ENCODE measurements around the gene NEK6. TPM values are rescaled to one million over a fixed set of nuclear protein-coding genes. Genes with fewer than 3 reads are reported as not detected.
A peak's percentile ranks its signal among the peaks of the same experiment; 100 is the strongest.

Gene NEK6
- total RNA-seq, 1 experiment from 2014 or later: 42.5 TPM

DNA sequence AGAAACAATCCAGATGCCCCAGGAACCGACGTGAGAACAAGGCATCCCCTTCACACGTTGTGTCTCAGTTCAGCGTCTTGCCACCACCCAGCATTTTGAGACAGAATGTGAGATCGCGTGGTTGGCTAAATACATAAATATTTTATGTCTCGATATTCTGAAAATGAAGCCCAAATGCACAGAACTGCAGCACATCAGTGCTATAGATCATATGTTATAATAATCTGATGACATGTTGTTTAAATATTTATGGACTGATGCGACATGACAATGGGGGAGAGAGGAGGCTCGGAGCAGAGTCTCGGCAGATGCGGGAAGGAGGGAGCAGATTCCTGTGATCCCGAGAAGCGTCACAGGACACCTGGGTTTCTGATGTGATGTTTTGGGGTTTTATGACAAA lies 10.9 kb downstream of the NEK6 start:
- in situ Hi-C loops (cut with HindIII; ENCODE audit: low pct_unique_long_range_greater_than_20kb, low sequenced_read_pairs): no loop called here

DNA sequence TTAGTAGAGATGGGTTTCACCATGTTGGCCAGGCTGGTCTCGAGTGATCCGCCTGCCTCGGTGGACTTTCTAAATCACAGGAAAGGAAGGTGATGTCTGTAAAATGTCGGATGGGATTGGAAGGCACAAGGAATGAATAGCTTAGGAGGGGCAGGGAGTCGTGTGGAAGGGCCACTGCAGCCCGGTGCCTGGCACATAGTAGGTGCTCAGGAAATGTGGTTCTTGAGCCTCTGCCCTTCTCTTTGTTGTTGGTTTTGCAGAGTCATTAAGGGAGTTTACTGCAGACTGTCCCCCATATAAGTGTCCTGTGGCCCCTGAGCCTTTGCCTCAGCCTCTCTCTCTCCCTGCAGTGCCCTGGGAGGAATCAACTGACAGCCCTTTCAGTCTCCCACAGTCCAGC lies 11.8 kb downstream of the NEK6 start:
- no peak for DNase-seq (ENCODE audit: low read depth, low spot score)
- in situ Hi-C loops (cut with HindIII; ENCODE audit: low pct_unique_long_range_greater_than_20kb, low sequenced_read_pairs): no loop called here

More for the DNA sequence above, 10.9 kb downstream of the NEK6 start:
- no peak for DNase-seq (ENCODE audit: low read depth, low spot score)

DNA sequence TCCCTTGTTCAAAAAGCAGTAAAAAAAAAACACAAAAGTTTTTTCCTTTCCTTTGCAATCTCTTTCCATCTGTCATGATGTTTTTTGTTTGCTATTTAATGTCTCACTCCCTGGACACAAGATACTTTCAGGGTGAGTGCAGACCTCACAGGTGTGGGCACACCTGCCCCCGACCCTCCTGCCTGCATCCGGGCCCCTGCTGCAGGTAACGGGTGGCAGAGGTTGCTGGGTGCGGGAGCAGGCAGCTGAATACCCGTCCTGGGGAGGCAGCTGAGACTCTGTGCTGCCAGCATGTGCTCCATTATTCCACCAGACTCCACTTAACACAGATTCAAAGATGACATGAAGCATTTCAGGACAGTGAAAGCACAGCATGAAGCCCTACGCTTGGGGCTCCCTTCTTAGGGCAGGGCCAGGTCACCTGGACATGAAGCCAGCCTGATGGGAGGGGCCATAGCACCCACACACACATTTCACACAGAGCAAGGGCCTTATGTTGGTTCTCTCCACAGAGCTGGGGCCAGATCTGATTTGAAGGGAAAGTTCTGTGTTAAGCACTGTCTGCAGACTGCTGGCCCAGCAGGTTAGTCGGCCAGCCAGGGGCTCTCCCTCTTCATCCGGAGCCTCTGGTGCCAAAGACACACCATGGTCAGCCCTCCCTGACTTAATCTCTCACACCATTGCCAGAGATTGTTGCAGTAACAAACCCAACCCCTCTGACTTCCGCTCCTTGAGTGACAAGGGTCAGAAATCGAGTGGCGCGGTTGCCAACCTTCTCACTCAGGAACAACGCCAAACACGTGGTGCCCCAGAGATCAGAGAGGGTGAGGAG lies 13.0 kb downstream of the NEK6 start:
- in situ Hi-C loops (cut with HindIII; ENCODE audit: low pct_unique_long_range_greater_than_20kb, low sequenced_read_pairs): no loop called here
- DNase-seq (ENCODE audit: low read depth, low spot score): no peak

DNA sequence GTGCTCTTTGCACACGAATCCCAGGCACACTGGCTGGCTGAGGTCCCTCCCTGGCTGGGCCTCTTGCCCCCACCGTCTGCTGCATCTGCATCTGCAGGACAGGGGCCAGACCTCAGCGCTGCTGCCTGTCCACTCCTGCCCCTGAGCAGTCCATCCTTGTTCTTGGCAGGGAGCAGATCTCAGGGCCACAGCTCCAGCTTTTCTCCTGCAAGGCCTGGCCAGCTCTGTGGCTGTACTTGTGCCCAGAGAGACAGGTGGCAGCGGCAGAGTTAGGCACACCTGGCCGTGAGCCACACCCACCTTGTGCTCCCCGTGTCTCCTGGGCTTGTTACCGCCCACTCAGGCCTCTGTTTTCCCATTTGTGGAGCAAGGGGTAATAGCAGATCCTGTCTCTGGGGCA lies 13.9 kb downstream of the NEK6 start:
- DNase-seq (ENCODE audit: low read depth, low spot score): no peak

DNA sequence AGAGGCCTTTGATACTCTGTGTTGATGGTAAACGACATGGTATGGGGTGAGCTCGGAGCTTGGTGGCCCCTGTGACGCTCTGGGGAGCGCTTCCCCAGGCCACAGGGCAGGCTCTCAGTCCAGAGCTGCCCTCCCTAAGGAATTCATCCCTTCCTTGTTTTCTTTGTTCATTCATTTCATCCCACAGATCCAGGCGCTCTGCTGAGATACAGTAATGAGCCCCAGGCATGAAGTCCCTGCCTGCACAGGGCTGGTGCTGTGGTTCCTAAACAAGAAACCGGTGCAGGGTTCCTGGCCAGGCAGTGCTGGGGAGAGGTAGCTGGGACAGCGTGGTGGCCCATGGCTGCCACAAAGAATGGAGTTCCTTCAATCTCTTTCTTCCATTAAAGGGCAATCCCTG lies 14.4 kb downstream of the NEK6 start:
- in situ Hi-C loops (cut with HindIII; ENCODE audit: low pct_unique_long_range_greater_than_20kb, low sequenced_read_pairs): no loop called here
- peak; percentile 76 for DNase-seq (ENCODE audit: low read depth, low spot score)

More for the DNA sequence above, 13.9 kb downstream of the NEK6 start:
- in situ Hi-C loops (cut with HindIII; ENCODE audit: low pct_unique_long_range_greater_than_20kb, low sequenced_read_pairs): no loop called here

DNA sequence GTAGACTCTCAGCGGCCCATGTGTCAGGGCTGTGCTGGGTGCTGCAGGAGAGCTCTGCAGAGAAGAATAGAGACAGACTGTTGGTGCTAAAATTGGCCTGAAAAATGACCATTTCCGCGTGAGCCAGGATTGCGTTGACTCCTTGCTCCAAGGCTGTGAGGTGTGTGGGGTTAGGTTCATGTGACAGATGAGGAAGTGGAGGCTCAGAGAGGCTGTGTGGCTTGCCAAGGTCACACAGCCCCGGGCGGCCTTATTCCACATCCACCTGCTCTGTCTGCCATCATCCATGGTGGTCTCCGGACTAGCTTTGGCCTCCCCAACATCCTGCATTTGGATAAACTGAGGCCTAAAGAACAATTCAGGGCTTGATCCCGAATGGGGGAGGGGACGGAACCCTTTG lies 15.2 kb downstream of the NEK6 start:
- DNase-seq (ENCODE audit: low read depth, low spot score): no peak
- in situ Hi-C loops (cut with HindIII; ENCODE audit: low pct_unique_long_range_greater_than_20kb, low sequenced_read_pairs): no loop called here

DNA sequence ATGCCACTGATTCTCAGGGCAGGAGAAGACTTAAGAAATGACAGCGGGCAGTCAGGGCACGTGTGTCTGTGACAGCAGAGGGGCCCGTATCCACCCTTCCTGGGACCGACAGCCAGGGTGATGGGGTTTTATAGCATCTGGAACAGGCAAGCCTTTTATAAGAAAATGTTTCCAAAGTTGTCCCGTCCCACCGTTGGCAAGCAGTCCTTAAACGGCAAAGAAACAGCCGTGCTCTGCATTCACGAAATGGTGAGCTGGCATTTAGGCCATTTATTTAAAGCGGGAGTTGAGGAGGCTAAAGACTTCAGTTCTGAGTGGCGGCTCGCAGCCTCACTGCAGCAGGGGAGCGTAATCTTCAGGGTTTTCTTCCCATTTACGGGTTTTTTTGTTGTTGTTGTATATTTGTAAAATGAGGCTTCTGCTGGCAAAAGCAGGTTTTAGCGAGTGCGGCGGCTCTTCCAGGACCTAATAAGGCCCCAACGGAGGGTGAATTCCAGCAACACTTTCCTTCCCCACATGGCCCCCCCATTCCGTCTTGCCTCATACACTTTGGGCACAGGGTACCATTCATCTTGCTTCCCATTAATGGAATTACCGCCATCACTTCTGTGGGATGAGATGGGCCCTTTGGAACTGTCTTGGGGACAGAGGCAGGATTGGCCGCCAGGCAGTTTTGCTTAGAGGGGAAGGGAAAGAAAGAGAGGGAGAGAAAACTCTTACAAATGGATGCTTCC lies 15.8 kb downstream of the NEK6 start:
- DNase-seq (ENCODE audit: low read depth, low spot score): no peak
- in situ Hi-C loops (cut with HindIII; ENCODE audit: low pct_unique_long_range_greater_than_20kb, low sequenced_read_pairs): no loop called here

DNA sequence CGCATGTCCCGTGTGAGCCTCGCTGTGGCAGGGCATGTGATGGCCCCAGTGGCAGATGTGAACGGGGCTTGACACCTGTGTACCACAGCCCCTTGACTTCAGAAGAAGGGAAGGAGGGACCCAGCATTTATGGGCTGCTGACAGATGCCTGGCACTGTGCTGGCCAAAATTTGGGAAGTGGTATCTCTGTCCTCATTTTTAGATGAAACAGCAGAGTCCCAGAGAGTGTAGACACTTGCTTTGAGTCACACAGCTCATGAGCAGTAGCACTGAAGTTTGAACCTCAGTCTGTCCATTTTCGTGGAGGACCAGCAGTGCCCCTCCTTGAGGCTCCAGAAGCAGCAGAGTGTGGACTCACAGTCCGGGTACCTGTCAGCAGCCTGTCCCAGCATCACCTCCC lies 16.5 kb downstream of the NEK6 start:
- no peak for DNase-seq (ENCODE audit: low read depth, low spot score)
- in situ Hi-C loops (cut with HindIII; ENCODE audit: low pct_unique_long_range_greater_than_20kb, low sequenced_read_pairs): no loop called here

DNA sequence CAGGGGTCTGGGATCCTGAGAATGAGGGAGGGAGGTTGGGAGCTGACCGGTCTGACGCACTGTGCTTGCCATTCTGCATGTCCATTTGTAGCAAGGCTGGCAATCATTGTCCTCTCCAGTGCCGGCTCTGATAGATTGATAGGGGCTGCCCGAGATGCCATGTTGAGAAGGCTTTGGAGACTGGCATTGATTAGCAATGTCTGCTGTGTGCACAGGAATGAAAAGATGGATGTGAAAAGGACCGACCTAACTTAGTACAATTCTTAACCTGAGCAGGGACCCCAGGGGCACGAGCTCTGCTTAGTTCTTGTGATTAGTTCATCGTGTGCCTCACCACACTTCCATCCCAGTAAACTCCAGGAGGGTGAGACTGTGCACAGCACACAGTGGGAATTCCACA lies 17.0 kb downstream of the NEK6 start:
- no peak for DNase-seq (ENCODE audit: low read depth, low spot score)
- in situ Hi-C loops (cut with HindIII; ENCODE audit: low pct_unique_long_range_greater_than_20kb, low sequenced_read_pairs): no loop called here

DNA sequence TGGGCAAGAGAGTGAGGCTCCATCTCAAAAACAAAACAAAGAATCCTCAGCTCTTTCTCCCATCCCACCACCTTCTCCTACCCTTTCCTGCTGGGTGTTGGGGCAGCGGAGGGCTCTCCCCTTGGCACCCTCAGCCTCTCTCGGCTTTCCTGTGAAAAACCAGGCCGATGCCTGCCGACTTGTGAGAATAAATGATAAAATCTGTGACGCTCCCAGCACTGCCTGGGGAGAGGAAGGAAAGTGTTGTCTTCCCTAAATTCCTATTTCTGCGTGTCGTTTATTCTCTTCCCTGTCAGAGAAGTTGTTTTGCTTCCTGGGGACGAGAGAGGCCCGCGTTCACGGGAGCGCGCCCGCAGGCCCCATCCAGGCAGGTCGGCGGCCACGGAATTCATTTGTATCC lies 19.7 kb downstream of the NEK6 start:
- DNase-seq (ENCODE audit: low read depth, low spot score): no peak
- in situ Hi-C loops (cut with HindIII; ENCODE audit: low pct_unique_long_range_greater_than_20kb, low sequenced_read_pairs): no loop called here

DNA sequence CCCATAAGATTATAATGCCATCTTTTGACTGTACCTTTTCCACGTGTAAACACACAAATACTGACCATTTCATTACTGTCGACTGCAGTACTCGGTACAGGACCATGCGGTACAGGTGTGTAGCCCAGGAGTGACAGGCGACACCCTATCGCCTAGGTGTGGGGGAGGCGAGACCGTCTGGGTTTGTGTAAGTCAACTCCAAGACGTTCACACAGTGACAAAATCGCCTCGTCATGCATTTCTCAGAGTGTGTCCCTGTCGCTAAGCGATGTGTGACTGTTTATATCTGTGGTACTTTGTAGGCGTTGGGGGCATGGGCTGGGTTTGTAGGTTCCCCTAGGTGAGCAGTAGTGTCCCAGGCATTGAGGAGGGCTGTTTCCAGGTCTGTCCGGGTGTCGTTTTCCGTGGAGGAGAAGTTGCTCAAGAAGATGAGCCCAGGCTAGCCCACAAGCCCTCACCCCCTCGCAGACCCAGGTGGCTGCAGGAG lies 20.3 kb downstream of the NEK6 start:
- in situ Hi-C loops (cut with HindIII; ENCODE audit: low pct_unique_long_range_greater_than_20kb, low sequenced_read_pairs): no loop called here
- no peak for DNase-seq (ENCODE audit: low read depth, low spot score)

DNA sequence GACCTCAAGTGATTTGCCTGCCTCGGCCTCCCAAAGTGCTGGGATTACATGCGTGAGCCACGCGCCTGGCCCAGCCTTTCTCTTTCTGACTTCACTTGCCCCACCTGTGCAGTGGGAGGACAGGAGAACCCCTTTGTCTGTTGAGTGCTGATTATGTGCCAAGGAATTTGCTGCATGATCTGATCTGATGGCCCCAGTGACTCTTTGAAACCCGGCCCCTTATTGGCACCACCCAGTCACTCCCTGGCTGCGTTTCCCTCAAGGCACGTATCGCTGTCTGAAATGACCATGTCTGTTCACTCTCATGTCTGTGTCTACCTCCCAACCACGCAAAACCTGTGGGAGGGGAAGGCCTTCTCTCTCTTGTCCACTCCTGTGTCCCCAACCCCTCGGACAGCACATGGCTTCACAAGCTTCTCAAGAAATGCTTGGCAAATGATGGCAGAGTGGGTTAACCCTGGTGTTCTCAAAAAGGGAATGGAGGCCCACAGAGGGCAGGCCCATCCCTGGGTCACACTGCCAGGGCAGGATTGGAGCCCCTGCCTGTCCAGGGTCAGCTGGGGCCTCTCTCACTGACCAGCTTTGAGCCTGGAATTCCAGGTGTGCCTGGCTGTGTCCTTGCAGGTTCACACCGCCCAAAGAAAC lies 21.9 kb downstream of the NEK6 start:
- in situ Hi-C loops (cut with HindIII; ENCODE audit: low pct_unique_long_range_greater_than_20kb, low sequenced_read_pairs): no loop called here
- no peak for DNase-seq (ENCODE audit: low read depth, low spot score)

DNA sequence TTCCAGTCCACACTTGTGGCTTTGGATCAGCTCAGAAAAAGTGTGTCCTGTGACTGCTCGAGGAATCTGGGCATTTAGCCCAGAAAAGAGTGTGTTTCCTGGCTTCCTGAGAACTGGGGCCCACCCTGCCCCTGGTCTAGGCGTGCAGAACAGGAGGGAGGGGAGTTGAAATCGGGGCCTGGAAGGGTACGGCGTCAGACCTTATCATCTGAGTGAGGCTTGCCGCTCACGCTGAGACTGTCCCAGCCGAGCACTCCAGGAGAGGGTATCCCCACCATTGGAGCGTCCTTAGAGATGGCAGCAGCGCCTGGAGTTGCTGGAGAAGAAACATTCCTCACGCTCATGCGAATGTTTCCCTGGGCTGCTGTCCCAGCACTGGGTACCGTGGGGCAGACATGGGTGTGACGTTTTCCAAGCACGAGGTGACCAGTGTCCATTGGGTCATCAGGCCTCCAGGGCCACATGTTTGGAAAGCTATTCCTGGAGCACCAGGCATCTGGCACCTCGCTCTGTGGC lies 22.5 kb downstream of the NEK6 start:
- in situ Hi-C loops (cut with HindIII; ENCODE audit: low pct_unique_long_range_greater_than_20kb, low sequenced_read_pairs): no loop called here
- DNase-seq (ENCODE audit: low read depth, low spot score): peak; percentile 60

DNA sequence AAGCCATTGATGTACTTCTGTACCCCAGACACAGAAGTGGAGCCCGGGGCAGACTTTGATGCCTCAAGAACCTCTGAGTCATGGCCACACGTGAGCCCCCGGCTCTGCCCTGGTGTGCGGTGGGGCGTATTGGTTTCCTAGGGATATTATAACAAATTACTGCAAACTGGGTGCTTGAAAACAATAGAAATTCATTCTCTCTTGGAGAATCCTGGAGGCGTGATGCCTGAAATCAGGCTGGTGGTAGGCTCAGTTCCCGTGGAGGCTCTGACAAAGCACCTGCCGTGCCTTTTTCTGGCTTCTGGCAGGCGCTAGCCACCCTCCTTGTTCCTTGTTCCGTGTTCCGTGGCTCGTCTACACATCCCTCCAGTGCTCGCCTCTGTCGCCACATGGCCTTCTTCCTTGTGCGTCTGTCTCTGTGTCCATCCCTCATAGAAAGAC lies 24.2 kb downstream of the NEK6 start:
- no peak for DNase-seq (ENCODE audit: low read depth, low spot score)

DNA sequence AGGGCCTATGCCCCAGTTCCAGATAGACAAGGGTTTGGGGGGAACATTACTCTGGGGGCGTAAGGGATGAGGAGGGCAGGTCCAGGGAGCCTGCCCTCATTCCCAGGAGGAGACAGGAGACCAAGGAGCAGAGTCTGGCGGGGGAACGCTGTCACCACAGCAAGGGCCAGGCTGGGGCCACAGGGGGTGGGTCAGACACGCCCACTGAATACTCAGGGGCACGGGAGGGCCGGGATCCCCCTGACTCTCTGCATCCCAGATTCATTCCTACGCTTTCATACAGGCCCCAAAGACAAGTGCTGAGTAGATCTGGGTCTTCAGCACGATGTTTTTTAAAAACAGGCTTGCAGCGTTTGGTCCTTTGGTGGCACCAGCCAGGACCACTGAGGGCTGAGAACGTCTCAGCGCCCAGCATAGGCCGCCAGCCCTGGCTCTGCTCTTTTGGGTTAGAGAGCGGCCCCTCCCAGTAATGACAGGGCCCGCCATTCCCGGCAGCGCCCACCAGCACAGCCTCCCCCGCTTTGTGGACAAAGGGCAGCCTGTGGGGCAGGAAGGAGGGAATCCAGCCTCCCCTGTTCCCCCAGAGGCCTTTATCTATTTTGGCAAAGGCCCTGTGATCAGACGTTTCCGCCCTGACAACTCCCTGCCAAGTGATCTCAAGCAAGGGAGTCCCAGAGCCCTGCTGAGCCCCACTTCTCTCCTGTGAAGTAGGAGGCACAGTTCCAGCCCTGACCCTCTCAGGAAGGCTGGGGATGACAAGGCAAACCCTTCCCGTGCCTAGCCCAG lies 24.9 kb downstream of the NEK6 start:
- in situ Hi-C loops (cut with HindIII; ENCODE audit: low pct_unique_long_range_greater_than_20kb, low sequenced_read_pairs): no loop called here
- peak; percentile 87 for DNase-seq (ENCODE audit: low read depth, low spot score)

More for the DNA sequence above, 24.2 kb downstream of the NEK6 start:
- in situ Hi-C loops (cut with HindIII; ENCODE audit: low pct_unique_long_range_greater_than_20kb, low sequenced_read_pairs): no loop called here

DNA sequence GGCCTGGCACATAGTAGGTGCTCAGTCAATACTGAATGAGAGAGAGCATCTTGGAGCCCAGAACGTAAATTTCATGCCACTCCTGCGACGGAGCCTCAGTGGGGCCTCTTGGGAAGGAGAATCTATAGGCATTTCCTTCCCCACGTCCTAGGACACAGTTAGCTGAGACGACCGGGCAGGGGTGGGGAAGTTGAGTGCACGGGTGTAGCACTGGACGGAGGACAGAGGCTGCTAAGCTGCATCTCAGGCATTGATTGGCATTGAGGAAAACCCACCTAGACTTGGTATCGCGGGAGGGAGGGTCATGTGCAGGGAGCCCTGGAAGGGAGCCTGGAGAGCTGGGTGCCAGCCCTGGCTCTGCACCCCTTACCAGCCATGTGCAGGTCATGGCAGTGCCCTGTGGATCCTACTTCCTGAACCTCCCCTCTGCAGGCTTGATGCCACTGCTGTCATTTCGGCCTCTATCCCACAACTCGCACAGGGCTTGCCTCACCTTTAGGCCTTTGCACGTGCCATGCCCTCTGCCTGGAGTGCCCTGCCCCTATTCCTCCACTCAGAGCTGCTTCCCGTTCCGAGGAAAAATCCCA lies 25.6 kb downstream of the NEK6 start:
- DNase-seq (ENCODE audit: low read depth, low spot score): no peak
- in situ Hi-C loops (cut with HindIII; ENCODE audit: low pct_unique_long_range_greater_than_20kb, low sequenced_read_pairs): no loop called here

DNA sequence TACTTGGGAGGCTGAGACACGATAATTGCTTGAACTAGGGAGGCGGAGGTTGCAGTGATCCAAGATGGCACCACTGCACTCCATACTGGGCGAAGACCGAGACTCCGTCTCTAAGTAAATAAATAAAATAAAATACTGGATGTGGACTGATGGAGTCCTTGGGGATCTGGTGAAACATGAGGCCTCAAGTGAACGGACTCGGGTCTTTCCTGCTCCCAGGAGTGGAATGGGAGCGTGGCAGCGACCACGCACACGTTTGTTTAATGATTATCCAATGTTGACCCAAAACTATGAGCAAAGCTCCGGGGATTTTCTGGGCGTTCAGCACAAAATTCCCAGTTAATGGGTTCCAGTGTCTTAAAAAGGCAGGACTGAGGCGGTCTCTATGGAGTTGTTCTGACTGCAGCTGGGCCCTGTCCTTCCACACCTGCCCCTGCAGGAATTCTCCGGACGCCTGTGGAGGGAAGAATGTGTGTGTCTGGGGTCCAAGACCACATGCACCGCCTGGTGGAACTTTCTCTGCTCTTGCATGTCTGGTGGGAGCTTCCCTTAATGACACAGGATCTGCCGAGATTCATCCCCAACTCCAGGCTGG lies 26.6 kb downstream of the NEK6 start:
- no peak for DNase-seq (ENCODE audit: low read depth, low spot score)
- in situ Hi-C loops (cut with HindIII; ENCODE audit: low pct_unique_long_range_greater_than_20kb, low sequenced_read_pairs): no loop called here

Data from SK-MEL-5 (cell line).